ENCODE measurements around the gene PIK3IP1.

Gene PIK3IP1

DNA sequence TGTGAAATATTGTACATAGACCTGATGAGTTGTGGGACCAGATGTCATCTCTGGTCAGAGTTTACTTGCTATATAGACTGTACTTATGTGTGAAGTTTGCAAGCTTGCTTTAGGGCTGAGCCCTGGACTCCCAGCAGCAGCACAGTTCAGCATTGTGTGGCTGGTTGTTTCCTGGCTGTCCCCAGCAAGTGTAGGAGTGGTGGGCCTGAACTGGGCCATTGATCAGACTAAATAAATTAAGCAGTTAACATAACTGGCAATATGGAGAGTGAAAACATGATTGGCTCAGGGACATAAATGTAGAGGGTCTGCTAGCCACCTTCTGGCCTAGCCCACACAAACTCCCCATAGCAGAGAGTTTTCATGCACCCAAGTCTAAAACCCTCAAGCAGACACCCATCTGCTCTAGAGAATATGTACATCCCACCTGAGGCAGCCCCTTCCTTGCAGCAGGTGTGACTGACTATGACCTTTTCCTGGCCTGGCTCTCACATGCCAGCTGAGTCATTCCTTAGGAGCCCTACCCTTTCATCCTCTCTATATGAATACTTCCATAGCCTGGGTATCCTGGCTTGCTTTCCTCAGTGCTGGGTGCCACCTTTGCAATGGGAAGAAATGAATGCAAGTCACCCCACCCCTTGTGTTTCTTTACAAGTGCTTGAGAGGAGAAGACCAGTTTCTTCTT is 12.3 kb downstream of the PIK3IP1 start:
- no peak for DNase-seq (ENCODE audit: low spot score)

DNA sequence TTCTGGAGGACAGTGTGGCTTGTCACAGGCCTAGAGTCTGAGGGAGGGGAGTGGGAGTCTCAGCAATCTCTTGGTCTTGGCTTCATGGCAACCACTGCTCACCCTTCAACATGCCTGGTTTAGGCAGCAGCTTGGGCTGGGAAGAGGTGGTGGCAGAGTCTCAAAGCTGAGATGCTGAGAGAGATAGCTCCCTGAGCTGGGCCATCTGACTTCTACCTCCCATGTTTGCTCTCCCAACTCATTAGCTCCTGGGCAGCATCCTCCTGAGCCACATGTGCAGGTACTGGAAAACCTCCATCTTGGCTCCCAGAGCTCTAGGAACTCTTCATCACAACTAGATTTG is 13.0 kb downstream of the PIK3IP1 start:
- DNase-seq (ENCODE audit: low spot score): no peak

DNA sequence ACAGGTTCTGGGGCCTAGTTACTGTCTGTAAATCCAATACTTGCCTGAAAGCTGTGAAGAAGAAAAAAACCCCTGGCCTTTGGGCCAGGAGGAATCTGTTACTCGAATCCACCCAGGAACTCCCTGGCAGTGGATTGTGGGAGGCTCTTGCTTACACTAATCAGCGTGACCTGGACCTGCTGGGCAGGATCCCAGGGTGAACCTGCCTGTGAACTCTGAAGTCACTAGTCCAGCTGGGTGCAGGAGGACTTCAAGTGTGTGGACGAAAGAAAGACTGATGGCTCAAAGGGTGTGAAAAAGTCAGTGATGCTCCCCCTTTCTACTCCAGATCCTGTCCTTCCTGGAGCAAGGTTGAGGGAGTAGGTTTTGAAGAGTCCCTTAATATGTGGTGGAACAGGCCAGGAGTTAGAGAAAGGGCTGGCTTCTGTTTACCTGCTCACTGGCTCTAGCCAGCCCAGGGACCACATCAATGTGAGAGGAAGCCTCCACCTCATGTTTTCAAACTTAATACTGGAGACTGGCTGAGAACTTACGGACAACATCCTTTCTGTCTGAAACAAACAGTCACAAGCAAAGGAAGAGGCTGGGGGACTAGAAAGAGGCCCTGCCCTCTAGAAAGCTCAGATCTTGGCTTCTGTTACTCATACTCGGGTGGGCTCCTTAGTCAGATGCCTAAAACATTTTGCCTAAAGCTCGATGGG is 13.5 kb downstream of the PIK3IP1 start:
- no peak for DNase-seq (ENCODE audit: low spot score)

DNA sequence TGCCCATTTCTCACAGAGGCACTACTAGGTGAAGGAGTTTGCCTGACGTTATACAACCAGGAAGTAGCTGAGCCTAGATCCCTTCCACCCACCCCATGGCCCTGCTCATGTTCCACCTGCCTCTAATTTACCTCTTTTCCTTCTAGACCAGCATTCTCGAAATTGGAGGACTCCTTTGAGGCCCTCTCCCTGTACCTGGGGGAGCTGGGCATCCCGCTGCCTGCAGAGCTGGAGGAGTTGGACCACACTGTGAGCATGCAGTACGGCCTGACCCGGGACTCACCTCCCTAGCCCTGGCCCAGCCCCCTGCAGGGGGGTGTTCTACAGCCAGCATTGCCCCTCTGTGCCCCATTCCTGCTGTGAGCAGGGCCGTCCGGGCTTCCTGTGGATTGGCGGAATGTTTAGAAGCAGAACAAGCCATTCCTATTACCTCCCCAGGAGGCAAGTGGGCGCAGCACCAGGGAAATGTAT is 14.1 kb downstream of the PIK3IP1 start:
- no peak for DNase-seq (ENCODE audit: low spot score)

DNA sequence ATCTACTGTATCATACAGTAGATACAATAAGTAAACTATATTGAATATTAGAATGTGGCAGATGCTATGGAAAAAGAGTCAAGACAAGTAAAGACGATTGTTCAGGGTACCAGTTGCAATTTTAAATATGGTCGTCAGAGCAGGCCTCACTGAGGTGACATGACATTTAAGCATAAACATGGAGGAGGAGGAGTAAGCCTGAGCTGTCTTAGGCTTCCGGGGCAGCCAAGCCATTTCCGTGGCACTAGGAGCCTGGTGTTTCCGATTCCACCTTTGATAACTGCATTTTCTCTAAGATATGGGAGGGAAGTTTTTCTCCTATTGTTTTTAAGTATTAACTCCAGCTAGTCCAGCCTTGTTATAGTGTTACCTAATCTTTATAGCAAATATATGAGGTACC is 14.5 kb downstream of the PIK3IP1 start:
- no peak for DNase-seq (ENCODE audit: low spot score)

DNA sequence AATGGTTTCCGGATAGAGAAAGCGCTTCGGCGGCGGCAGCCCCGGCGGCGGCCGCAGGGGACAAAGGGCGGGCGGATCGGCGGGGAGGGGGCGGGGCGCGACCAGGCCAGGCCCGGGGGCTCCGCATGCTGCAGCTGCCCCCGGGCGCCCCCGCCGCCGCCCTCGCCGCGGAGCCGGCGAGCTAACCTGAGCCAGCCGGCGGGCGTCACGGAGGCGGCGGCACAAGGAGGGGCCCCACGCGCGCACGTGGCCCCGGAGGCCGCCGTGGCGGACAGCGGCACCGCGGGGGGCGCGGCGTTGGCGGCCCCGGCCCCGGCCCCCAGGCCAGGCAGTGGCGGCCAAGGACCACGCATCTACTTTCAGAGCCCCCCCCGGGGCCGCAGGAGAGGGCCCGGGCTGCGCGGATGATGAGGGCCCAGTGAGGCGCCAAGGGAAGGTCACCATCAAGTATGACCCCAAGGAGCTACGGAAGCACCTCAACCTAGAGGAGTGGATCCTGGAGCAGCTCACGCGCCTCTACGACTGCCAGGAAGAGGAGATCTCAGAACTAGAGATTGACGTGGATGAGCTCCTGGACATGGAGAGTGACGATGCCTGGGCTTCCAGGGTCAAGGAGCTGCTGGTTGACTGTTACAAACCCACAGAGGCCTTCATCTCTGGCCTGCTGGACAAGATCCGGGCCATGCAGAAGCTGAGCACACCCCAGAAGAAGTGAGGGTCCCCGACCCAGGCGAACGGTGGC is 15.7 kb downstream of the PIK3IP1 start:
- DNase-seq (ENCODE audit: low spot score): no peak

DNA sequence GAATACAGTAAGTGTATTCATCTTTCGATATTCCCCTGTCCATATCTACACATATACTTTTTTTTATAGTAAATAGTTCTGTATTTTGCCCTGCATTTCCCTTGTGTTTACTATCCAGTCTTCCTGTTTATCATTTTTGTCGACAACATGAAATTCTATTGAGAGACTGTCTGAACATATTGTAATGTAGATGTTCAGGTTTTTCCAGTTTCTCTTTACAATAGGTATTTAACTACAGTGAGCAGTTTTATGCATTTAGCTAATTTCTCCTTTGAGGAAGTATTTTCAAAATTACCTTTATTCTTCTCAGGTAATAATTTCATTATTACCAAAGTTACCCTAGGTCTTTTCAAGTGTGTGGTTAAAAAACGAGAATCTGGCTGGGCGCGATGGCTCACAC is 16.7 kb downstream of the PIK3IP1 start:
- no peak for DNase-seq (ENCODE audit: low spot score)

DNA sequence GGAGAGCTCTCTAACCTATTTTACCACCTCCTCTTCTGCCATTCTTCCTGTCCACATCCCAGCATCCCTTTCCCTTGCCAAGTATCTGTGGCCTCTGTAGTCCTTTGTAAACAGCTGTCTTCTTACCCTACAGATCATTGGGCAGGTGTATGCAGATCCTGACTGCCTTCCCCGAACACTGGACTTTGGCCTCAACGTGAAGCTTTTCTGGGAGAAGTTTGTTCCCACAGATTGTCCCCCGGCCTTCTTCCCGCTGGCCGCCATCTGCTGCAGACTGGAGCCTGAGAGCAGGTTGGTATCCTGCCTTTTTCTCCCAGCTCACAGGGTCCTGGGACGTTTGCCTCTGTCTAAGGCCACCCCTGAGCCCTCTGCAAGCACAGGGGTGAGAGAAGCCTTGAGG is 17.3 kb downstream of the PIK3IP1 start:
- no peak for DNase-seq (ENCODE audit: low spot score)

DNA sequence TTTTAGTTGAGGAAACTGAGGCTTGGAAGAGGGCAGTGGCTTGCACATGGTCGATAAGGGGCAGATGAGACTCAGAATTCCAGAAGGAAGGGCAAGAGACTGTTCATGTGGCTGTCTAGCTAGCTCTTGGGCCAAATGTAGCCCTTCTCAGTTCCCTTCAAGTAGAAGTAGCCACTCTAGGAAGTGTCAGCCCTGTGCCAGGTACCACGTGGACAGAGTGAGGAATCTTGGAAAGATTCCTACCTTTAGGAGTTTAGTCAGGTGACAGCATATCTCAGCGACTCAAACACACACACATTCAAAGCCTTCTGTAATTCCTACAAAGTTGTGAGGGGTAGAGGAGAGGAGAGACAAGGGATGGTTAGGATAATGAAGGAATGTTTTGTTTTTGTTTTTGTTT is 18.3 kb downstream of the PIK3IP1 start:
- DNase-seq (ENCODE audit: low spot score): no peak

DNA sequence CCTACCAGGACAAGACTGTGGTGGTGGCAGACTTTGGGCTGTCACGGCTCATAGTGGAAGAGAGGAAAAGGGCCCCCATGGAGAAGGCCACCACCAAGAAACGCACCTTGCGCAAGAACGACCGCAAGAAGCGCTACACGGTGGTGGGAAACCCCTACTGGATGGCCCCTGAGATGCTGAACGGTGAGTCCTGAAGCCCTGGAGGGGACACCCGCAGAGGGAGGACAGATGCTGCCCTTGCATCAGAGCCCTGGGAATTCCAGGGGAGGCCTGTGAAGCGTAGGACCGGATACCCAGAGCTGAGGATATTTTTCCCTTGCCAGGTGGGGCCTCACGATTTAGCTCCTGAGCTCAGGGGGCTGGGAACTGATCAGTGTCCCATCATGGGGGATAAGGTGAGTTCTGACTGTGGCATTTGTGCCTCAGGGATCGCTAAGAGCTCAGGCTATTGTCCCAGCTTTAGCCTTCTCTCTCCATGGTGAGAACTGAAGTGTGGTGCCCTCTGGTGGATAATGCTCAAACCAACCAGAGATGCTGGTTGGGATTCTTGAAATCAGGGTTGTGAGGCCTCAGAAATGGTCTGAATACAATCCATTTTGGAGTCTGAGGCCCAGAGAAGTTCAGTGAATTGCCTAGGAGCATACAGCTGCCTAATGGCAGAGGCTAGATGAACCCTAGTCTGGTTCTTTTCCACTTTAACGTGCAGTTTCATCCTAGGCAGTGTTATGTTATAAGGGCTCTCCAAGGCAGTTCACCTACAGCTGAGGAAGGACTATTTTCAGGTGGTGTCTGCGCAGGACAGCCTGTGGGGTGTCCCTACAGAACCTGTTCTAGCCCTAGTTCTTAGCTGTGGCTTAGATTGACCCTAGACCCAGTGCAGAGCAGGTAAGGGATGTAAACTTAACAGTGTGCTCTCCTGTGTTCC is 19.5 kb downstream of the PIK3IP1 start:
- DNase-seq (ENCODE audit: low spot score): peak; percentile 52

DNA sequence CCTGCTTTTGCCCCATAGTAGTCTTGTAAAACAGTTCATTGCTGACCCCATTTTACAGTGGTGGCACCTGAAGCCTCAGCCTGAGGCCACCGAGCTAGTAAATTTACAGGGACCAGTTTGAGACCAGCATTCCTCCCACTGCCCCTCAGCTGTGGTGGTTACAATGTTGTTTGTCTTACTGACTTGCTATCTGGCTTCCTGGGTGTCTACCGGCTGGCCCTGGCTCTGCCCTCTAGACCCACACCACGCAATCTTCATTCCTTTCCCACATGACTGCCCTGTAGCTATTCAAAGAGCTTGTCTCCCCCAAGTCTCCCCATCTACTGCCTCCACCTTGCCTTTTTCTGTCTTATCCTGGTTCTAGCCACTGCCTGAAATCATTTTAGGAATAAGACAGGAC is 20.8 kb downstream of the PIK3IP1 start:
- no peak for DNase-seq (ENCODE audit: low spot score)

DNA sequence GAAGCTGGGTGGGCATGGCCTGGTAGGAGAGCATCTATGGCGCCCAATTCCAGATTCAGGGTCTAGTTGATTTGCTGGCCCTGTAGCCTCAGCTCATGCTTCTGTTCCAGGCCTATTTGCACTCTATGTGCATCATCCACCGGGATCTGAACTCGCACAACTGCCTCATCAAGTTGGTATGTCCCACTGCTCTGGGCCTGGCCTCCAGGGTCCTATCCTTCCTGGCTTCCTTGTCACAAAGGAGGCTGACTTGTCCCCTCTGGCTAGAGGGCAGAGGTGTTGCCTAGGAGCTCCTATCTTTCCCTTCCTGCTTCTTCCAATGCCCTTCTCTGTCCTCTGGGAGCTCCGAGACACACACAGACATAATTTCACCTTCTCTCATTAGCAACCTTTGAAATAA is 21.3 kb downstream of the PIK3IP1 start:
- DNase-seq (ENCODE audit: low spot score): no peak

DNA sequence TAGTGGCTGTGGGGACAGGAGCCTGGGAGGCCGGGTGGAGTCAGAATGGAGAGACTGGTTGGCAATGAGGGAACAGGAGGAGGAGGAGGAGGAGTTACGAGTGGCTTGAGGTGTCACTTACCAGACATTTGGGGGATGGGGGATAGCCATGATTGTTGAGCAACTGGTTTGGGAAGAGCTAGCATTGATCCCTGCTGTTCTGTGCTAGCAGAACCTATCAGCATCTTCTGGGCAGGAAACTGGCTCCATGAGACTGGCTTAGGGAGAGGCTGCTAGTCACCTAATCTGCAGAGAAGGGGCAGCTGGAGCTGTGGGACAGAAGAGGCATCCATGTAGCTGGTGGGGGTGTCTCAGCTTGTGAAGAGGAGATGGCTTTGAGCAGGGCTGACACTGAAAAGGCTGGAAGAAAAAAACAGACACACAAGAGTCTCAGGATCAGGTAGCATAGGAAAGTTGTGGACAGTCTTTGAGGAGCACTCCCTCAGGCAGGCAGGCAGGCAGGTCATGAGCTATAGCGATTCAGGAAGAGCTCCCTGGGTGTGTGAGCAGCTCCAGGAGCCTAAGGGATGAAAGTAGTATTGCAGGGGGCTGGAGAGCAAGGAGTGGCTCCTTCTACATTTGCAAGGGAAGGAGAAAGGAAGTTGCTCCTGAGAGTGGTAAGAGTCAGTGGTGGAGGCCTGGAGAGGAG is 22.3 kb downstream of the PIK3IP1 start:
- no peak for DNase-seq (ENCODE audit: low spot score)

DNA sequence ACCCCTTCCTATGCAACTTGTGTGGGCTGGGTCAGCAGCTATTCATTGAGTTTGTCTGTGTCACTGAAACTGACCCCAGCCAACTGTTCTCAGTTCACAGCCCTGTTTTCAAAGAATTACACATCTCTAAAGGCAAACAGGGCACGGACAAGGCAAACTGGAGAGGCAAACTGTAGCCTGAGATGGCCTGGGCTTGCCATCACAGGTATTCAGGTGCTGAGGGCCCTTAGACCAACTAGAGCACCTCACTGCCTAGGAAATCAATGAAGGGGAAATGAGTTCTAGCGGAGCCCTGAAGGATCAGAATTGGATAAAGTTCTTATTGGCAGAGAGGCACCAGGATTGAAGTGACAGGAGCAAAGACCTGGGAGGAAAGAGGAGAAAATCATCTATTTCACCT is 24.0 kb downstream of the PIK3IP1 start:
- no peak for DNase-seq (ENCODE audit: low spot score)

DNA sequence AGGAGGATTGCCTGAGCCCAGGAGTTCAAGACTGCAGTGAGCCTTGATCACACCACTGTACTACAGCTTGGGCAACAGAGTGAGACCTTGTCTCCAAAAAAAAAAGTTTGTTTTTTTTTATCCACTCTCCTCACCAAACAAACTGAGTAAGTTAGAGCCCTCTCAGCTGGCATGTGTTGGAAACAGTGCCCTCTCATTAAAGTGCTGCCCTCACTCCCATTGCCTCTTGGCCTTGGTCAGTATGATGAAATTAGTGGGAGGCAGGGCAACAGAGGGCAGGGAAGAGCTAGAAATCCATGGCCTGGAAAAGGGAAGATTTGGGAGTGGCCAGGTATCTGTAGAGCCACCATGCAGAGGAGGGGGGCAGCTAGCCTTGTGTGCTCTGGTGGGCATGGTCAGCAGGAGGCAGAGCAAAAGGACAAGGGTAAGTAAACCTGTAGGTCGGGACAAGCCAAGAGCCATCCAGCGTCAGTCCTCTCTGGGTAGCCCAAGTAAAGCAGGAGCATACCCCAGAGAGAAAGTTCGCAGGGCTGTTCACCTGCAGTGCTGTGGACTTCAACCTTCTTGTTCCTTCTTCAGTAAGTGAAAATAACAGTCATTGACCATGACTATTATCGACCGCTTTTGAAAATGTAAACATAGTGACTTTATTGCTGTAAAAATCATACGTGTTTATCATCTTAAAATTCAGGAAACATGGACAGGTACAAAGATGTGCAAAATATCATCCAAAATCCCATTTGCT is 28.2 kb downstream of the PIK3IP1 start:
- DNase-seq (ENCODE audit: low spot score): no peak

DNA sequence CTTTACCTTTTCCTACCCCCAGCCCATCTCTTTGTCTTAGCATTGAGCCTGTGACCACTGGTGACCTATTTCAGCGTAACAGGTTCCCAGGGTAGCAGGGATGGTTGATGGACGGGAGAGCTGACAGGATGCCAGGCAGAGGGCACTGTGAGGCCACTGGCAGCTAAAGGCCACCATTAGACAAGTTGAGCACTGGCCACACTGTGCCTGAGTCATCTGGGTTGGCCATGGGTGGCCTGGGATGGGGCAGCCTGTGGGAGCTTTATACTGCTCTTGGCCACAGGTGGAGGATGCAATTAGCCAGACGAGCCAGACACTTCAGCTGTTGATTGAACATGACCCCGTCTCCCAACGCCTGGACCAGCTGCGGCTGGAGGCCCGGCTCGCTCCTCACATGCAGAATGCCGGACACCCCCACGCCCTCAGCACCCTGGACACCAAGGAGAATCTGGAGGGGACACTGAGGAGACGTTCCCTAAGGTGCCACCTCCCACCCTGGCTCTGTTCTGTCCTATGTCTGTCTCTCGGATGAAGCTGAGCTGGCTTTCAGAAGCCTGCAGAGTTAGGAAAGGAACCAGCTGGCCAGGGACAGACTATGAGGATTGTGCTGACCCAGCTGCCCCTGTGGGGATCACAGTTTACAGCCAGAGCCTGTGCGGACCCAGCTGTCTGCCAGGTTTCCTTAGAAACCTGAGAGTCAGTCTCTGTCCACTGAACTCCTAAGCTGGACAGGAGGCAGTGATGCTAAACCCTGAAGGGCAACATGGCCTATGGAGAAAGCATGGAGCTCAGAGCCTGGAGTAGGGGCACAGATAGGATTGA is 29.8 kb downstream of the PIK3IP1 start:
- no peak for DNase-seq (ENCODE audit: low spot score)

DNA sequence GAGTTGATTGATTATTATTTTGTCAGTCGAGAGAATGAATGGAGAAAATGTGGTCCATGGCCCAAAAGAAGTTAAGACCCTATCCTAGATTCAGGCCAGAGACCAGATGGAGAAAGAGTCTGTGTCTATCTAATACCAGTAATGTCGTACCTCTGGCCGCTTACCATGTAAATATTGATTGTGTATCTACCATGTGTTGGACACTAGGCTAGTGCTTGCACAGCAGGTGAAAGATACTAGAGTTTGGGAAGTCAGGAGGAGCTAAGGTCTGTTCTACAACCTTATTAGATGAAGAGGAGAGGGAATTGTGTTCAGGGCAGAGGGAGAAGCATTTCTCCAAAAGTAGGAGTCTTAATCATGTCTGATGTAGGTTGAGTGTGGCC is 31.8 kb downstream of the PIK3IP1 start:
- DNase-seq (ENCODE audit: low spot score): no peak

DNA sequence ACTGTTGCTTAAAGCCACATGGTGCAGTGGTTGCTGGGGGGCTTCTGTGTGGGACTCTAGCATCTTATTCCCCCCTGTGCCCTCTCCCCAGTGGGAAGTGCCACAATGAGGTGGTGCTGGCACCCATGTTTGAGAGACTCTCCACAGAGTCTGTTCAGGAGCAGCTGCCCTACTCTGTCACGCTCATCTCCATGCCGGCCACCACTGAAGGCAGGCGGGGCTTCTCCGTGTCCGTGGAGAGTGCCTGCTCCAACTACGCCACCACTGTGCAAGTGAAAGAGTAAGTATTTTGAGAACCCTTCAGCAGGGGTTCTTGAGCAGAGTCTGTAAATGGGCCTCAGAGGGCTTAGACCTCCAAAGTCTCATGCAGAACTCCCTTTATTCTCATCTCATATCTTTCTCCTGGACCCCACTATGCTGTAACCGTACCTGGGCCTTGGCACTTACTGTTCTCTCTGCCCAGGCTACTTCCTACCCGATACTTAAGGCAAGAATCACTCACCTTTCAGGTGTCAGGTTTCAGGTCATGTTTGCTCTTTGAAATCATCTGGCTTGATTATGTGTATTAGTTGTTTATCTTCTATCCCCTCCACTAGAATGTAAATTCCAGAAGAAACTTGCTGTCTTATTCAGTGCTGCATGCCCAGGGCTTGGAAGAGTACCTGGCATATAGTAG is 32.4 kb downstream of the PIK3IP1 start:
- DNase-seq (ENCODE audit: low spot score): no peak

DNA sequence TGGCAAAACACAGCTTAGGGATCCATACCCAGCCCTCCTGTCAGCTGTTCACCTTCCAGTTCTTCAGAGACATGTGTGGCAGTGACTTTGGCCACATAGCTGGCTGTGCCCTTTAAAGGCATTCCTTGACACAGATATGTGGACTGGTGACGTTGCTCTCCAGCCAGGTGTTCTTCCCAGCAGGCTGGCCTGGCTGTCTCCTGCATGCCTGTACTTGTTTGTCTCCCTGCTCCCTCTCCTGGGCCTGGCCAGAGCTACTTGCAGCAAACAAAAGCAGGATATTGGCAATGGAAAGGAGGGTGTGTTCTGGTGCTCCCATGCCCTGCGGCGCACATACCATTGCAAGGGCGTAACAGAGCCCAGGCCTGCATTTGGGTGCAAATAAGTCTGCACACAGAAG is 38.3 kb downstream of the PIK3IP1 start:
- DNase-seq (ENCODE audit: low spot score): no peak

All from SK-N-DZ (cell line).